MM.1S (cell line): ENCODE results near the gene NRGN.
A peak's percentile ranks its signal among the peaks of the same experiment; 100 is the strongest.

Source experiments
- DNase-seq: peaks from one replicate; pipeline ENCODE4 v3.0.0-alpha.2; 2015
- H2AFZ ChIP-seq: fragments of 300-600 bp; sonication (generic); 2 replicates; pipeline ENCODE4 v1.6.0; 2016; ENCODE audit warnings: antibody characterized with exemption, low read length
- H3F3A ChIP-seq: fragments of 300-600 bp; sonication (generic); 2 replicates; pipeline ENCODE4 v1.6.1; 2016; ENCODE audit warnings: mild to moderate bottlenecking, antibody characterized with exemption, low read length, moderate library complexity, mixed read lengths; ENCODE audit not compliant: insufficient read depth
- H3K27ac ChIP-seq: fragments of 300-600 bp; sonication (generic); 2 replicates; pipeline ENCODE4 v1.5.1; 2016; ENCODE audit warnings: mild to moderate bottlenecking, low read length
- H3K27me3 ChIP-seq: fragments of 300-600 bp; sonication (generic); replicated peaks from 2 replicates; pipeline ENCODE4 v1.6.0; 2016; ENCODE audit warnings: low read length; ENCODE audit not compliant: insufficient read depth
- H3K36me3 ChIP-seq: fragments of 300-600 bp; sonication (generic); replicated peaks from 2 replicates; pipeline ENCODE4 v1.6.1; 2016; ENCODE audit warnings: mild to moderate bottlenecking, low read length, mixed read lengths; ENCODE audit not compliant: insufficient read depth
- H3K4me1 ChIP-seq: fragments of 300-600 bp; sonication (generic); 2 replicates; pipeline ENCODE4 v1.6.1; 2016; ENCODE audit warnings: low read length, mixed read lengths
- H3K4me2 ChIP-seq: fragments of 300-600 bp; sonication (generic); 2 replicates; pipeline ENCODE4 v1.6.0; 2016; ENCODE audit warnings: low read depth, low read length
- H3K4me3 ChIP-seq: fragments of 300-600 bp; sonication (generic); 2 replicates; pipeline ENCODE4 v1.5.1; 2016; ENCODE audit warnings: low read length, mixed read lengths
- H3K79me2 ChIP-seq: fragments of 300-600 bp; sonication (generic); 2 replicates; pipeline ENCODE4 v1.6.1; 2016; ENCODE audit warnings: mixed run types, low read length, mixed read lengths
- H3K9ac ChIP-seq: fragments of 300-600 bp; sonication (generic); 2 replicates; pipeline ENCODE4 v1.6.1; 2016; ENCODE audit warnings: low read length, mixed read lengths
- H3K9me2 ChIP-seq: fragments of 300-600 bp; sonication (generic); replicated peaks from 2 replicates; pipeline ENCODE4 v1.6.1; 2016; ENCODE audit warnings: mild to moderate bottlenecking, low read length, mixed read lengths; ENCODE audit not compliant: insufficient read depth
- H3K9me3 ChIP-seq: fragments of 300-600 bp; sonication (generic); replicated peaks from 2 replicates; pipeline ENCODE4 v1.6.1; 2016; ENCODE audit warnings: mild to moderate bottlenecking, low read length, mixed read lengths; ENCODE audit not compliant: insufficient read depth
- H4K20me1 ChIP-seq: fragments of 300-600 bp; sonication (generic); 2 replicates; pipeline ENCODE4 v1.6.1; 2016; ENCODE audit warnings: mild to moderate bottlenecking, low read length, moderate library complexity, mixed read lengths; ENCODE audit not compliant: insufficient read depth
- EZH2 ChIP-seq: fragments of 300-600 bp; sonication (generic); optimal IDR thresholded peaks from 2 replicates; pipeline ENCODE3; 2017; ENCODE audit warnings: low read depth, mild to moderate bottlenecking, antibody characterized with exemption, low read length, mixed read lengths
- EZH2phosphoT487 ChIP-seq: fragments of 300-600 bp; sonication (generic); IDR thresholded peaks from 2 replicates; pipeline ENCODE4 v1.6.1; 2018; ENCODE audit warnings: antibody characterized with exemption, low read length
- TF ChIP-seq, protein P1 (sequence below): fragments of 300-600 bp; sonication (generic); IDR thresholded peaks from 2 replicates; pipeline ENCODE4 v1.5.1; 2016; ENCODE audit warnings: antibody characterized with exemption, low read length, mixed read lengths

The NRGN gene

DNA sequence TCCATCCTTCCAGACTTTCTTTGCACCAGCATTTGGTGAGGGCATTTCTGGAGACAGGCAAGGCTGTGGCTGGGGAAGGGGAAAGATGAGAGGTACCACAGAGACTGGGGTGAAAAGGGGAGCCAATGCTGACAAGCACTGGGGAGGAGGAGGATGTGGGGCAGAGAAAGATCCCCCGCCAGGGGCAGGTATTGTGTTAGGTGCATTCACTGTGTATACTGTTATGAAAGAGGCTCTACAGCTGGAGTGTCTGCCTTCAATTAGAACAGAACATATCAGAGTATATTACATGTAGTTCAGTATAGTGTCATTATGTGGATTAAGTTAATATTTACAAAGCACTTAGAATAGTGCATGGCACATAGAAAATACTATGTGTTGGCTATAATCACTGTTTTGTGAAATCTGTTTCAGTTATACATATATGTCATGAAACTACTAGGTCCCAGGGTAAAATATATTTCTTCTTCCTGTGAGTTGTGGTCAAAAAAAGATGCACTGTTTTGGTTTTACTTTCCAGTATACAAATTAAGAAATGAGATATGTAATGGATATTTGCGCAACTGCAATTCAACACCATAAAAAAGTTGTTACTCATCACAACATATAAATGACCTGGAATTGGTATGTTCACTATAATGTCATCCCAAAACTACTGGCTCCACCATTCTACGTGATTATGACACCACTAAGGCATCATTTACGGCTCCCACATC is 52.0 kb downstream of the NRGN start:
- H2AFZ ChIP-seq: no peak overlapping the region
- H3K9me3 ChIP-seq: no peaks in the 10 kb centered on the region
- H3K36me3 ChIP-seq: no peaks in the 10 kb centered on the region
- H3K27me3 ChIP-seq: no peaks in the 10 kb centered on the region
- H3K79me2 ChIP-seq: peaks cover 87% of the 10 kb centered on the region
- no peak overlapping the region for H3K9ac ChIP-seq
- H4K20me1 ChIP-seq: no peaks in the 10 kb centered on the region
- H3K4me3 ChIP-seq: peak overlapping the region; percentile 30; the same call in 1 of the 2 replicates
- TF ChIP-seq, protein P1, sequence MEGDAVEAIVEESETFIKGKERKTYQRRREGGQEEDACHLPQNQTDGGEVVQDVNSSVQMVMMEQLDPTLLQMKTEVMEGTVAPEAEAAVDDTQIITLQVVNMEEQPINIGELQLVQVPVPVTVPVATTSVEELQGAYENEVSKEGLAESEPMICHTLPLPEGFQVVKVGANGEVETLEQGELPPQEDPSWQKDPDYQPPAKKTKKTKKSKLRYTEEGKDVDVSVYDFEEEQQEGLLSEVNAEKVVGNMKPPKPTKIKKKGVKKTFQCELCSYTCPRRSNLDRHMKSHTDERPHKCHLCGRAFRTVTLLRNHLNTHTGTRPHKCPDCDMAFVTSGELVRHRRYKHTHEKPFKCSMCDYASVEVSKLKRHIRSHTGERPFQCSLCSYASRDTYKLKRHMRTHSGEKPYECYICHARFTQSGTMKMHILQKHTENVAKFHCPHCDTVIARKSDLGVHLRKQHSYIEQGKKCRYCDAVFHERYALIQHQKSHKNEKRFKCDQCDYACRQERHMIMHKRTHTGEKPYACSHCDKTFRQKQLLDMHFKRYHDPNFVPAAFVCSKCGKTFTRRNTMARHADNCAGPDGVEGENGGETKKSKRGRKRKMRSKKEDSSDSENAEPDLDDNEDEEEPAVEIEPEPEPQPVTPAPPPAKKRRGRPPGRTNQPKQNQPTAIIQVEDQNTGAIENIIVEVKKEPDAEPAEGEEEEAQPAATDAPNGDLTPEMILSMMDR: no peak
- no peak for TF ChIP-seq EZH2
- H3K4me1 ChIP-seq: peaks cover 35% of the 10 kb centered on the region
- peak overlapping the region; percentile 58 for H3K4me2 ChIP-seq
- H3K27ac ChIP-seq: peak overlapping the region; percentile 29; the same call in 1 of the 2 replicates
- no peaks in the 10 kb centered on the region for H3K9me2 ChIP-seq
- H3F3A ChIP-seq: peaks cover 9% of the 10 kb centered on the region
- peak; percentile 44 for DNase-seq

DNA sequence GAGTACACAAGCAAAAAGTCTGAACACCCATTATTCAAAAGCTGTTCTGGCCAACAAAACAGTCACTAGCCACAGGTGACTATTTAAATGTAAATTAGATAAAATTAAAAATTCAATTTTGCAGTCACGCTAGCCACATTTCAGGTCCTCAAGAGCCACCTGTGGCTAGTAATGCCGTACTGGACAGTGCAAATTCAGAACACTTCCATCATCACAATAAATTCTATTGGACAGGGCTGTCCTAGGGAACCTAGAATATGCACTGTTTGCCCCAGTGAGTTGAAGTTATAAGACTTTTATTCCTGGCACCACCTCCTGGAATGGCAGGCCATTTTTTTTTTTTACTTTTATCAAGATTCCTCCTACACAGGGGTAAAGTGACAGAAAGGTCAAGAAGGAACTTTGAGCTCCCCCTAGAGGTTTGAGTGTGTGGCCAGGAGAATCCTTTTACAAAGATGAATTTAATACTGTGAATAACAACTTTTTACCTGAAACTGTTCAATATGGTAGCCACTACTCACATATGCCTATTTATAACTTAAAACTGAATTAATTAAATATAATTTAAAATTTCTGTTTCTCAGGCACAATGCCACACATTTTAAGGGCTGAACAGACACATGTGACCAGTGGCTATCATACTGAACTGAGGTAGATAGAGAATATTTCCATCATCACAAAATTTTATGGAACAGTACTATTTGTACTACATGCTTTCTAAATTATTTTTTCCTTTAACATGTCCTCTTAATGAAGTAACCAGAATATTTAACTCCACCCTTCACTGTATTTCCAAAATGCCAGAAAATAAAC is 53.9 kb downstream of the NRGN start:
- H3K27ac ChIP-seq: no peak overlapping the region
- peak; percentile 78 for DNase-seq
- H3K4me3 ChIP-seq: no peak overlapping the region
- no peaks in the 10 kb centered on the region for H3K9me3 ChIP-seq
- no peaks in the 10 kb centered on the region for H3K27me3 ChIP-seq
- peaks cover 48% of the 10 kb centered on the region for H3K4me1 ChIP-seq
- peaks cover 92% of the 10 kb centered on the region for H3K79me2 ChIP-seq
- no peaks in the 10 kb centered on the region for H4K20me1 ChIP-seq
- H3K9me2 ChIP-seq: no peaks in the 10 kb centered on the region
- H3K9ac ChIP-seq: no peak overlapping the region
- TF ChIP-seq, protein P1: peak; percentile 61
- TF ChIP-seq EZH2phosphoT487: no peak
- no peak for TF ChIP-seq EZH2
- no peaks in the 10 kb centered on the region for H3K36me3 ChIP-seq
- H2AFZ ChIP-seq: no peak overlapping the region
- no peak overlapping the region for H3K4me2 ChIP-seq
- H3F3A ChIP-seq: peaks cover 12% of the 10 kb centered on the region

DNA sequence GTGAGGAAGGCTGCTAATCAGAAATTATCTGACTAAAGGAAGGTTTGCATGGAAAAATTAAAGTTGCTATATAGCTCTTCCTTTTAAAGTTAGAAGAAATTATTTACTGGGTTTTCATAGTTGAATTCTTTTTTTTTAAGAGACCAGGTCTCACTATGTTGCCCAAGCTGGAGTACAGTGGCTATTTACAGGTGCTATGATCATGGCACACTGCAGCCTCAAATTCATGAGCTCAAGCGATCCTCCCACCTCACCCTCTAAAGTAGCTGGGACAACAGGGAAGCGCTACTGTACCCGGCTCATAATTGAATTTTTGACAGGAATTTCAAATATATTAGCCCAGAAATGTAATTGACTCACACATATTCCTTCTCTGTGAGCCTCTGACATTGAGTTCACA is 56.6 kb downstream of the NRGN start:
- H3K27me3 ChIP-seq: no peaks in the 10 kb centered on the region
- no peak overlapping the region for H3K9ac ChIP-seq
- peaks cover 23% of the 10 kb centered on the region for H3F3A ChIP-seq
- no peak overlapping the region for H3K4me2 ChIP-seq
- H3K9me2 ChIP-seq: no peaks in the 10 kb centered on the region
- H3K4me3 ChIP-seq: no peak overlapping the region
- H3K27ac ChIP-seq: no peak overlapping the region
- peaks cover 78% of the 10 kb centered on the region for H3K79me2 ChIP-seq
- peaks cover 41% of the 10 kb centered on the region for H3K4me1 ChIP-seq
- H3K36me3 ChIP-seq: no peaks in the 10 kb centered on the region
- DNase-seq: no peak
- H3K9me3 ChIP-seq: no peaks in the 10 kb centered on the region
- H4K20me1 ChIP-seq: no peaks in the 10 kb centered on the region
- TF ChIP-seq, protein P1: no peak
- TF ChIP-seq EZH2 (no peak), EZH2phosphoT487 (no peak)
- H2AFZ ChIP-seq: no peak overlapping the region
